KOPT-K1 (cell line): ENCODE measurements around the gene NEB.

ENCODE experiments used
- H3K27ac ChIP-seq: fragments of 200-600 bp; sonication (generic); 2 replicates; pipeline ENCODE4 v1.5.1; 2016; ENCODE audit warnings: antibody characterized with exemption, mild to moderate bottlenecking, low read depth, low read length; ENCODE audit not compliant: poor library complexity, severe bottlenecking
- H3K36me3 ChIP-seq: fragments of 200-600 bp; sonication (generic); 2 replicates; pipeline ENCODE4 v1.5.1; 2017; ENCODE audit warnings: antibody characterized with exemption, mild to moderate bottlenecking, low read length, moderate library complexity; ENCODE audit not compliant: insufficient read depth
- H3K9me3 ChIP-seq: fragments of 200-600 bp; sonication (generic); 2 replicates; pipeline ENCODE4 v1.5.1; 2017; ENCODE audit warnings: antibody characterized with exemption, low read length, mild to moderate bottlenecking; ENCODE audit not compliant: insufficient read depth, poor library complexity, severe bottlenecking

NEB gene

GRCh38 chr2:151733771-151734672 is at the start of gene NEB:
NEB (minus strand) TSS chr2:151734476; CDS start chr2:151733156, 1,320 bp downstream.
- Histone ChIP-seq H3K36me3 (no peaks in the 10 kb centered on the region), H3K27ac (no peak within 1 kb of the TSS), H3K9me3 (no peaks in the 10 kb centered on the region)

- Histone ChIP-seq H3K36me3 (peaks cover 17% of the 10 kb centered on the region; the same call in 1 of the 2 replicates), H3K9me3 (no peaks in the 10 kb centered on the region), H3K27ac (no peak overlapping the region)
These were observed 48.9 kb upstream of the NEB start for GRCh38 chr2:151783133-151783520.

- H3K9me3 ChIP-seq: no peaks in the 10 kb centered on the region
- peaks cover 17% of the 10 kb centered on the region; the same call in 1 of the 2 replicates for H3K36me3 ChIP-seq
- no peak overlapping the region for H3K27ac ChIP-seq
These were observed 48.3 kb upstream of the NEB start for GRCh38 chr2:151782378-151783132.

- H3K36me3 ChIP-seq: peaks cover 25% of the 10 kb centered on the region; the same call in 1 of the 2 replicates
- H3K27ac ChIP-seq: no peak overlapping the region
- no peaks in the 10 kb centered on the region for H3K9me3 ChIP-seq
These were observed 47.4 kb upstream of the NEB start for GRCh38 chr2:151781642-151782041.

DNA sequence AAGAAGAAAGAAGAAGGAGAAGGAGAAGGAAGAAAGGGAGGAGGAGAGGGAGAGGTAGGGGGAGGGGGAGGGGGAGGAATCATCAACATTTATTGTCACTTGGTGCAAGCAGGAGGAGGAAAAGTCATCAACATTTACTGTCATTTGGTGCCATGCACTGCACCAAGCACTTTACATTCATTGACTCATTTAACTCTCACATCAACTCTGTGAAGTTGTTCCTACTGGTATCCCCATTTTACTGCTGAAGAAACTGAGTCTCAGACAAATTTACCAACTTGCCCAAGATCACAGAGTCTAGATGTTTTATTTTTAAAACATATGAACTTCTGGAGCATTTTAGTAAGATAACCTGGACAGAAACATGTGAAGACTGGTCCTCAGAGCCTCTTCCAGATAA is 46.7 kb upstream of the NEB start:
- H3K9me3 ChIP-seq: no peaks in the 10 kb centered on the region
- H3K36me3 ChIP-seq: peaks cover 29% of the 10 kb centered on the region; the same call in 1 of the 2 replicates
- no peak overlapping the region for H3K27ac ChIP-seq

DNA sequence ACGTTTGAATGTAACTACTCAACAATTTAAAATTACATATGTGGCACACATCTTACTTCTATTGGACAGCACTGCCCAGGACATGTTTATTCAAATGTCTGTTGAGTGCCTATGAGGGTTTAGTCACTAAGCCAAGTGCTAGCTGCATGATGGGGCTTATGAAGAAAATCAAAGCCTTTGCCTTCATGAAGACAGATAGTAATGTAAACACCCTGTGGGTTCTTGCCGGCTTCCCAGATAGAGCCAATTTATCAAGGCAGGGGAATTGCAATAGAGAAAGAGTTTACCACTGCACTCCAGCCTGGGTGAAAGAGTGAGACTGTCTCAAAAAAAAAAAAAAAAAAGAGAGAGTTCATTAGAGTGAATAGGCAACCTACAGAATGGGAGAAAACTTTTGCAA is 43.7 kb upstream of the NEB start:
- Histone ChIP-seq H3K9me3 (no peaks in the 10 kb centered on the region), H3K27ac (no peak overlapping the region), H3K36me3 (peaks cover 23% of the 10 kb centered on the region; the same call in 1 of the 2 replicates)

- no peaks in the 10 kb centered on the region for H3K9me3 ChIP-seq
- peaks cover 23% of the 10 kb centered on the region; the same call in 1 of the 2 replicates for H3K36me3 ChIP-seq
- no peak overlapping the region for H3K27ac ChIP-seq
These were observed 43.2 kb upstream of the NEB start for GRCh38 chr2:151777487-151777886.

- Histone ChIP-seq H3K27ac (no peak overlapping the region), H3K9me3 (no peaks in the 10 kb centered on the region), H3K36me3 (peaks cover 20% of the 10 kb centered on the region; the same call in 1 of the 2 replicates)
These were observed 42.1 kb upstream of the NEB start for GRCh38 chr2:151776367-151776766.

- peaks cover 18% of the 10 kb centered on the region; the same call in 1 of the 2 replicates for H3K36me3 ChIP-seq
- no peak overlapping the region for H3K27ac ChIP-seq
- H3K9me3 ChIP-seq: no peaks in the 10 kb centered on the region
These were observed 40.9 kb upstream of the NEB start for GRCh38 chr2:151775057-151775740.

- Histone ChIP-seq H3K27ac (no peak overlapping the region), H3K36me3 (peaks cover 18% of the 10 kb centered on the region; the same call in 1 of the 2 replicates), H3K9me3 (no peaks in the 10 kb centered on the region)
These were observed 40.2 kb upstream of the NEB start for GRCh38 chr2:151774506-151774905.

DNA sequence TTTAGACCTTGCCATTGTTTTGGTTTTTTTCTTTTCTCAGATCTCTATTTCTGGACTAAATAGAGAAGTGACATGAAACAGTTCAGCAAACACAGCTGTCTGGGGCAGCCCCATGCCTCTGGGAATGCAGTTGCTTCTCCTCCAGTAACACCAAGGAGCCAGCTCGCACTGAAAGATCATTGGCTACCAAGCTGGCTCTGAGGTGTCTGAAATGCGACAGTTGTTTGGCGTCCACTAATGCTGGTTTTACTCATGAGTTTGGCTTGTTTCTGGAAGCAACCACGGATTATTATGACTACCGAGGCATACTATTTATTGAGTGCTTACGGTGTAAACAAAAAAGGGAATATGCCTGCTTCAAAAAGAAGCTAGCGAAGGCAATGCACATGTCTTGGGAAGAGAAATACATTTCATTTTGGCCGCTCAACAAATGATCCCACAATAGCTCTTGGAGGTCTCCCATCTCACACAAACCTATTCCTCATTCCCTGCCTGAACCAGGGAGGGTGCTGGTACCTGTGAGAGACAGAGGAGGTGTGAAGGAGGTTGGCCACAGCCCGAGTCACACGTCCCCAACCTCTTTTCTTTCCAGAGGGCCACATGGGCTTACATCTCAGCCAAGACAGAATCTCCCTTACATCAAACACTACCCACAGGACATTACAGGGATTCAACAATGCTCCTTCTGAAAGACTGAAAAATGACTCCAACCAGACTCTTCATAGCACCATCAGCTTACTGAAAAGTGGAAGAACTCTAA is 37.5 kb upstream of the NEB start:
- no peak overlapping the region for H3K27ac ChIP-seq
- no peaks in the 10 kb centered on the region for H3K9me3 ChIP-seq
- peaks cover 11% of the 10 kb centered on the region; the same call in 1 of the 2 replicates for H3K36me3 ChIP-seq

DNA sequence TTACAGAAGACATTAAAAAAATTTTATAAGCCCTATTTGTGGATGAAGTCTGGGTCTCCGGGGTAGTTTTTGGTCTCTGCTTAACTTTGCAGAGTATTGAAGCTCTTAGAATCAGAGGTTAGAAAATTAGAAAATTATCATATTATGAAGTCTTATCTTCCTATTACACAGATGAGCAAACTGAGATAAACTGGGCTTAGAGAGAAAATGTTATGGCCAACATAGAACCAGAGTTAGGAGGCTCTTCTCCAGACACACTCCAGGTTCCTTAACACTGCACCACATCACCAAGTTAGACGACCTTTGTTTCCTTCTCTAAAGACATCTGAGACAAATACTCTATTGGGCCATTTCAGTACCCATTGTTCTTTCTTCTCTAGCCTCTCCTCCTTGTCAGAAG is 36.7 kb upstream of the NEB start:
- Histone ChIP-seq H3K9me3 (no peaks in the 10 kb centered on the region), H3K36me3 (0 out of 2 replicates have a peak, but pooled peaks cover 4% of the 10 kb centered on the region), H3K27ac (no peak overlapping the region)

- H3K27ac ChIP-seq: no peak overlapping the region
- no peaks in the 10 kb centered on the region for H3K36me3 ChIP-seq
- no peaks in the 10 kb centered on the region for H3K9me3 ChIP-seq
These were observed 35.3 kb upstream of the NEB start for GRCh38 chr2:151769606-151770005.

DNA sequence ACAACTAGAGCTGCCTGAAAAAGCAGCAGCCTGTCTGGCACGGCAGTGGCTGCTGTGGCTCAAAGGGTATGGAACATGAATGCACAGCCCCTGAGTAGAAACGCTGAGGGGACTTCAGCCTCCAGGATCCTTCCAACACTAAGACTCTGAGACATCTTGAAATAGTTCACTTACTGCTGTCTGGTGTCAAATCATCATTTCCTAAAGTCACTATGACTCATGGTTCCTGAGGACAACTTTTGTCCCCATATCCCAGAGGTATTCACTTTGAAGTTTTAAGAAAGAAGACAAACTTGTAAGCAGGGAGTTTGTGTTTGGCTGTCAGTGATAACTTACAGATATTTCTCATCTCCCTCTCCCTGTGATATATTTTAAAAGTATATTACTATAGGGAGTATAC is 33.3 kb upstream of the NEB start:
- Histone ChIP-seq H3K36me3 (no peaks in the 10 kb centered on the region), H3K9me3 (no peaks in the 10 kb centered on the region), H3K27ac (no peak overlapping the region)
